Neural progenitor cell (in vitro differentiated cells): Measurements from ENCODE around the gene ZNF165. TPM values are rescaled to one million over a fixed set of nuclear protein-coding genes. Genes with fewer than 3 reads are reported as not detected.
"Not testable (repeated sequence)": the region's sequence is repeated elsewhere in the genome, so short reads cannot be mapped to it uniquely, and the experiment has no call there.

Source experiments
- DNase-seq: peaks from one replicate; pipeline ENCODE4 v3.0.0-alpha.2; 2016; ENCODE audit warnings: low spot score
- H2AFZ ChIP-seq: fragments of 200-600 bp; sonication (generic); replicated peaks from 2 replicates; pipeline ENCODE4 v1.6.1; 2016; ENCODE audit warnings: antibody characterized with exemption
- H3F3A ChIP-seq: fragments of 200-600 bp; sonication (generic); 2 replicates; pipeline ENCODE4 v1.6.1; 2016; ENCODE audit warnings: antibody characterized with exemption, low read depth
- H3K27ac ChIP-seq: fragments of 200-600 bp; sonication (generic); 2 replicates; pipeline ENCODE4 v1.5.1; 2016; ENCODE audit warnings: mild to moderate bottlenecking
- H3K27me3 ChIP-seq: fragments of 200-600 bp; sonication (generic); 2 replicates; pipeline ENCODE4 v1.6.1; 2016; ENCODE audit warnings: mild to moderate bottlenecking, moderate library complexity
- H3K36me3 ChIP-seq: fragments of 200-600 bp; sonication (generic); 2 replicates; pipeline ENCODE4 v1.5.1; 2016
- H3K4me1 ChIP-seq: fragments of 200-600 bp; sonication (generic); 2 replicates; pipeline ENCODE4 v1.6.1; 2016; ENCODE audit warnings: mixed run types
- H3K4me2 ChIP-seq: fragments of 200-600 bp; sonication (generic); 2 replicates; pipeline ENCODE4 v1.6.1; 2016
- H3K4me3 ChIP-seq: fragments of 200-600 bp; sonication (generic); 2 replicates; pipeline ENCODE4 v1.5.1; 2016
- H3K79me2 ChIP-seq: fragments of 200-600 bp; sonication (generic); 2 replicates; pipeline ENCODE4 v1.6.1; 2016; ENCODE audit warnings: low read depth
- H3K9ac ChIP-seq: fragments of 200-600 bp; sonication (generic); 2 replicates; pipeline ENCODE4 v1.6.1; 2016
- H3K9me3 ChIP-seq: fragments of 200-600 bp; sonication (generic); 2 replicates; pipeline ENCODE4 v1.5.1; 2016; ENCODE audit warnings: low read depth
- H4K20me1 ChIP-seq: fragments of 200-600 bp; sonication (generic); 2 replicates; pipeline ENCODE4 v1.6.1; 2016; ENCODE audit warnings: low read depth
- H3K27ac Mint-ChIP-seq: 3 replicates; pipeline ENCODE4 v1.8.0; 2021; ENCODE audit warnings: mixed read lengths
- H3K27me3 Mint-ChIP-seq: 2 replicates; pipeline ENCODE4 v1.8.0; 2022; ENCODE audit warnings: low read depth, mild to moderate bottlenecking, inconsistent platforms, moderate library complexity, mixed read lengths; ENCODE audit not compliant: insufficient read depth
- H3K36me3 Mint-ChIP-seq: 3 replicates; pipeline ENCODE4 v1.8.0; 2021; ENCODE audit warnings: mixed read lengths
- H3K4me1 Mint-ChIP-seq: 3 replicates; pipeline ENCODE4 v1.8.0; 2021; ENCODE audit warnings: mixed read lengths
- H3K4me3 Mint-ChIP-seq: 3 replicates; pipeline ENCODE4 v1.8.0; 2021; ENCODE audit warnings: mild to moderate bottlenecking, moderate library complexity, mixed read lengths
- H3K9me3 Mint-ChIP-seq: 3 replicates; pipeline ENCODE4 v1.8.0; 2020; ENCODE audit warnings: mixed read lengths
- CTCF ChIP-seq: fragments of 200-600 bp; sonication (generic); IDR thresholded peaks from 2 replicates; pipeline ENCODE4 v1.5.1; 2017; ENCODE audit warnings: antibody characterized with exemption, mild to moderate bottlenecking
- EZH2 ChIP-seq: fragments of 200-600 bp; sonication (generic); IDR thresholded peaks from 2 replicates; pipeline ENCODE4 v1.6.1; 2017; ENCODE audit warnings: antibody characterized with exemption, mild to moderate bottlenecking, moderate library complexity
- EZH2phosphoT487 ChIP-seq: fragments of 200-600 bp; sonication (generic); IDR thresholded peaks from 2 replicates; pipeline ENCODE4 v1.6.1; 2017; ENCODE audit warnings: antibody characterized with exemption
- total RNA-seq: library from RNA; depleted of rRNA; stranded (reverse); fragments of >200 nt; gene quantifications from 2 replicates; pipeline ENCODE4 v1.2.3, GENCODE V29; 2015; ENCODE audit warnings: low replicate concordance

Gene ZNF165
- total RNA-seq, 1 donor from 2014 or later: 2.1 TPM

DNA sequence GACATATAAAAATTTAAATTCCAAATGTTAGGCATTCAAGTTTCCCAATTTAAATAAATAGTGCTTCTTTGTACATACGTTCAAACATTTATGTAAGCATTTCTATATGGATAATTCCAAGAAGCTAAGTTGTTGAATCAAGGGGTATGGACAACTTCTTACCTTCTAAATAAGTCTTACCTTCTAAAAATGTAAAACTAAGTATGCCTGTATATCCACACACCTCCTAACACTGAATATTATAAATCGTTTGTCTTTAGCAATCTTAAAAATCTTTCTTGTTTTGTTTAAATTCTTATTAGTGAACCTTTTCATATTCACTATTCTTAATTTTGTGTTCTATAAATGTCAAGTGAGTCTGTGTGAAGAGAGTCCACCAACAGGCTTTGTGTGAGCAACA, 41.5 kb downstream of the ZNF165 start:
- no peak overlapping the region for H3K4me2 ChIP-seq
- no peak overlapping the region for H2AFZ ChIP-seq
- peaks cover 38% of the 10 kb centered on the region for H3K79me2 ChIP-seq
- Mint-ChIP-seq H3K4me1 (peaks cover 20% of the 10 kb centered on the region), H3K27ac (no peak overlapping the region), H3K9me3 (no peaks in the 10 kb centered on the region), H3K4me3 (peak overlapping the region; percentile 57), H3K27me3 (no peaks in the 10 kb centered on the region), H3K36me3 (peaks cover 15% of the 10 kb centered on the region)
- no peaks in the 10 kb centered on the region for H3K9me3 ChIP-seq
- H4K20me1 ChIP-seq: peaks cover 19% of the 10 kb centered on the region
- TF ChIP-seq EZH2 (no peak), CTCF (no peak), EZH2phosphoT487 (no peak)
- no peak for DNase-seq
- H3K36me3 ChIP-seq: peaks cover 22% of the 10 kb centered on the region
- no peak overlapping the region for H3K27ac ChIP-seq
- H3K4me1 ChIP-seq: peaks cover 14% of the 10 kb centered on the region
- H3K4me3 ChIP-seq: no peak overlapping the region
- no peak overlapping the region for H3K9ac ChIP-seq
- no peaks in the 10 kb centered on the region for H3K27me3 ChIP-seq
- H3F3A ChIP-seq: peaks cover 2% of the 10 kb centered on the region

GRCh38 chr6:28122283-28122682, 41.9 kb downstream of the ZNF165 start:
- not testable (repeated sequence) for H3K27ac Mint-ChIP-seq, H2AFZ ChIP-seq
- H3K36me3 Mint-ChIP-seq: peaks cover 15% of the 10 kb centered on the region

GRCh38 chr6:28124350-28124970, 44.1 kb downstream of the ZNF165 start, which contains the start of gene ZSCAN16:
TSS of gene ZSCAN16 (plus strand) at chr6:28124609. CDS start at chr6:28125444, 835 bp downstream.
- Histone ChIP-seq H3K9ac (peak within 1 kb of the TSS; percentile 35), H3K36me3 (peaks cover 26% of the 10 kb centered on the region), H3K9me3 (no peaks in the 10 kb centered on the region), H2AFZ (peak within 1 kb of the TSS; percentile 90), H3K27me3 (no peaks in the 10 kb centered on the region), H4K20me1 (peaks cover 34% of the 10 kb centered on the region), H3K4me1 (peaks cover 14% of the 10 kb centered on the region), H3K79me2 (peaks cover 64% of the 10 kb centered on the region), H3F3A (peaks cover 2% of the 10 kb centered on the region), H3K4me3 (peak within 1 kb of the TSS; percentile 78), H3K4me2 (peak within 1 kb of the TSS; percentile 89), H3K27ac (no peak within 1 kb of the TSS)
- Mint-ChIP-seq H3K27ac (peak within 1 kb of the TSS; percentile 94), H3K27me3 (no peaks in the 10 kb centered on the region), H3K9me3 (no peaks in the 10 kb centered on the region), H3K36me3 (peaks cover 15% of the 10 kb centered on the region), H3K4me3 (peak within 1 kb of the TSS; percentile 97), H3K4me1 (peaks cover 20% of the 10 kb centered on the region)
- DNase-seq: peak; percentile 95
- TF ChIP-seq CTCF (no peak), EZH2 (no peak), EZH2phosphoT487 (no peak)

More at GRCh38 chr6:28122283-28122682, 41.9 kb downstream of the ZNF165 start:
- not testable (repeated sequence) for H3K27me3 Mint-ChIP-seq, H3K9me3 Mint-ChIP-seq, H3K9me3 ChIP-seq, H3K27me3 ChIP-seq, H3K4me2 ChIP-seq, DNase-seq, H3K4me3 ChIP-seq, H3F3A ChIP-seq, H3K27ac ChIP-seq, H3K9ac ChIP-seq
- peaks cover 14% of the 10 kb centered on the region for H3K4me1 ChIP-seq
- Mint-ChIP-seq H3K4me3 (peak overlapping the region; percentile 57), H3K4me1 (peaks cover 20% of the 10 kb centered on the region)
- H4K20me1 ChIP-seq: peaks cover 23% of the 10 kb centered on the region
- H3K36me3 ChIP-seq: peaks cover 24% of the 10 kb centered on the region
- H3K79me2 ChIP-seq: peaks cover 42% of the 10 kb centered on the region

- Histone ChIP-seq H3K4me2 (peak overlapping the region; percentile 89), H2AFZ (no peak overlapping the region), H3K27me3 (no peaks in the 10 kb centered on the region), H3K9ac (peak overlapping the region; percentile 35), H3K36me3 (peaks cover 21% of the 10 kb centered on the region), H3K79me2 (peaks cover 69% of the 10 kb centered on the region), H3F3A (peaks cover 2% of the 10 kb centered on the region), H4K20me1 (peaks cover 39% of the 10 kb centered on the region), H3K4me3 (peak overlapping the region; percentile 78), H3K27ac (no peak overlapping the region), H3K4me1 (peaks cover 14% of the 10 kb centered on the region), H3K9me3 (no peaks in the 10 kb centered on the region)
- TF ChIP-seq EZH2 (no peak), EZH2phosphoT487 (no peak), CTCF (no peak)
- no peaks in the 10 kb centered on the region for H3K9me3 Mint-ChIP-seq
- no peak for DNase-seq
- H3K27me3 Mint-ChIP-seq: no peaks in the 10 kb centered on the region
- H3K4me1 Mint-ChIP-seq: peaks cover 20% of the 10 kb centered on the region
- peak overlapping the region; percentile 97 for H3K4me3 Mint-ChIP-seq
- peaks cover 16% of the 10 kb centered on the region for H3K36me3 Mint-ChIP-seq
- H3K27ac Mint-ChIP-seq: peak overlapping the region; percentile 94
Observed at GRCh38 chr6:28124971-28125353, 44.6 kb downstream of the ZNF165 start.
